ENCODE data around the gene KCNJ18.
"Not testable (repeated sequence)": the region's sequence is repeated elsewhere in the genome, so short reads cannot be mapped to it uniquely, and the experiment has no call there.

Gene KCNJ18

DNA sequence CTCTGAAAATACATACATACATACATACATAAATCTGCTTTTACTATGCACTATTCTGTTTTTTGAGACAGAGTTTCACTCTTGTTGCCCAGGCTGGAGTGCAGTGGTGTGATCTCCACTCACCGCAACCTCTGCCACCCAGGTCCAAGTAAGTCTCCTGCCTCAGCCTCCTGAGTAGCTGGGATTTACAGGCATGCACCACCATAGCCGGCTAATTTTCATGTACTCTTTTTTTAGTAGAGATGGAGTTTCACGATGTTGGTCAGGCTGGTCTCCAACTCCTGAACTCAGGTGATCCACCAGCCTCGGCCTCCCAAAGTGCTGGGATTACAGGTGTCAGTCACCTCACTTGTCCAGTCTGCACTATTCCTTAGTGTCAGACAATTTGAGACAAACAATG lies 20.5 kb upstream of the KCNJ18 start:
- not testable (repeated sequence) for DNase-seq

DNA sequence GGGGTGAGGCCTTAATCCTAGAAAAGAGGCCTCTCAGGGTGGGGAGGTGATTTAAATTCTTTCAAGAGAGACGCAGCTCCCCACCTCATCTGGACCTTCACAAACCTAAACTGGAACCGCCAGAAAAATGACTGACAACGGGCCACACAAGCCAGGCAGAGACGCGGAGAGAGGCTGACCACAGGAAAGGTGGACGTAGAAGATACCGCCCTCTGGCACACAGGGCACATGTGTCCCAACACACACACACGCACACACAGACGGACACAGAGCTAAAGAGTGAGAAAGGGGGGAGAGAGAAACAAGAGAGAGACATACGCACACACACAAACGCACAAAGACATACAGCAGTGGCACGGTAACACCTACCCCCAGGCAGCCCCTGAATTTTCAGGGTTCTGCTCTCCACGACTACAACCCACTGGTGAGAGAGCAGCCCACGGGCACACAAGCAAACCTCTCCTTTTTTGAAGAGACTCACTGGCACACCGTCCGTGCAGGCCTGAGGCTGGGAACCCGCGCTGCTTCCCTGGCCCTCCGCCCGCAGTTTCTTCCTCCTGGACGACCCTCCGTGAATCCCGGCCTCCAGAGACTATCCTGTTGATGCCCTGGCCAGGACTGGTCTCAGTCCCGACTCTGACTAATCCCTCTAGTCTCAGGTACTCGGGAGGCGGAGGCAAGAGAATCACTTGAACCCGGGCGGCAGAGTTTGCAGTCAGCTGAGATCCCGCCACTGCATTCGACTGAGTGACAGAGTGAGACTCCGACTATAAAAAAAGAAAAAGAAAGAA lies 18.7 kb upstream of the KCNJ18 start:
- not testable (repeated sequence) for DNase-seq

DNA sequence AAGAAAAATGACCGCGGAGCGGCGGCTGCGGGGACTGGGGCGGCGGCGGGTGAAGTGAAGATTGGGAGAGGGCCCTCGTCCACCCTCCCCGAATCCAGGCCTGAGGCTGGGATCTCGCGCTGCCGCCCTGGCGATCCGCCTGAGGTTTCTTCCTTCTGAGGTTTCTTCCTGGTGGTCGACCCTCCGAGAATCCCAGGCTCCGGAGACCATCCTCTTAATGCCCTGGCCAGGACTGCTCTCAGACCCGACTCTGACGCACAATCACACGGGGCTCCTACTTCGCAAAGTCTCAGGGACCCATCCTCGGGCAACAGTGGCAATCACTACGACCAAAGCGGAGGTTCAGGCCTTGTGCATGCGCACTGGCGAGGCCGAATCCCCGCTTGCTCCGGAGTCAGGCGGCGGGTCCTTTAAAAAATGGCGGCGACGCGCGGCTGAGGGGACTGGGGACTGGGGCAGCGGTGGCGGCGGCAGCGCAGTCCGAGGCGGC lies 18.0 kb upstream of the KCNJ18 start:
- no peak for DNase-seq

DNA sequence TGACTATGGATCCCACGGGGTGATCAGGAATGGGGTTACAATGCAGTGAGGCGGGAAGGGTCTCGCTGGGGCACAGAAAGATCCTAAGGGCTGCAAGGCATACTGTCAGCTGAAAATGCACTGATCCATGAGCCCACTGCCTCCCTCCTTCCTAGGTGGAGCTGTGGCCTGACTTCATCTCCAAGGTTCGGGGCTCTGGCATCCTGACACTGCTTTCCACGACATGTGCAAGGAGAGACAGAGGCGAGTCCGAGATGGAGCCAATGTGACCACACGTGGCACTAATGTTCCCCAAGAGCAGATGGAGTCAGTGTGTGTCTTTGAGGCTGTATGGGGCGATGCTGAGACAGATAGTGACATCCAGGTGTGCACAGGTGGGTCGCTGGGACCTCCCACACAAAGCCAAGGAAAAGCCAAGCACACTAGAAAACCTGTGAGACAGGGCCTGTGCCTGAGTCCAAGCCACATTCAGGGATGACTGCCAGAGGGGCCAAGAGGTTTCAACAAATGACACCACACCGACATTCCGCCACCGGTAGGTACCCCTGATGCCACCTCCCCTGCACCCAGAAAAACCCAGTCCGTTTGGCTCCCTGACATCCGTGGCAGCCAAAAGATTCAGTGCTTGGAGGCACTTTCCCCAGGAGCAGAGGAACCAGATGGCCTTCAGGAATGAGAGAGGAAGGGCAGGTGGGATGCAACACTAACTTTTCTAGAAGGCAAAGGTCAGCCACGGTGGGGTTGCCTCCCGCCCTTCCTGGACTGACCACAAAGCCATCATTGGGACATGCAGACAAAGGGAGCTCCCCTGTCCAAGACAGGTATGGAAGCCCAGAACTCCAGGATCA lies 17.2 kb upstream of the KCNJ18 start:
- not testable (repeated sequence) for DNase-seq

DNA sequence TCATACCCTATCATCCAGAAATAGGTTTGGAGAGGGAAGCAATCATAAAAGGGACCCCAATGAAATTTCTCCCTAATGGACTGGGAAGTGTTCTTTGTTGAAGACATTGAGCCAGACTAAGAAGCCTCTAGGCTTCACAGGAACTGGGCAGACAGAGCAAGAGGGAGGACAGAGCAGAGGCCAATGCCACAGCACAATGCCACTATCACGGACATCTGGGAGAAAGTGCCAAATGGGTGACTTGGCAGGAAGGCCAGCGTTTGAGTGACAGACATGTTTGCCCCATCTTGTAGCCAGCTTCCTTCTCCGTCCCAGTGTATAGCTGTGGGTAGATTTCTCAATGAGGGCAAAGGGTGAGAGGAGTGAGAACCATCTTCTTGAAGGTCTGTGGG lies 16.6 kb upstream of the KCNJ18 start:
- DNase-seq, result not testable (repeated sequence)

DNA sequence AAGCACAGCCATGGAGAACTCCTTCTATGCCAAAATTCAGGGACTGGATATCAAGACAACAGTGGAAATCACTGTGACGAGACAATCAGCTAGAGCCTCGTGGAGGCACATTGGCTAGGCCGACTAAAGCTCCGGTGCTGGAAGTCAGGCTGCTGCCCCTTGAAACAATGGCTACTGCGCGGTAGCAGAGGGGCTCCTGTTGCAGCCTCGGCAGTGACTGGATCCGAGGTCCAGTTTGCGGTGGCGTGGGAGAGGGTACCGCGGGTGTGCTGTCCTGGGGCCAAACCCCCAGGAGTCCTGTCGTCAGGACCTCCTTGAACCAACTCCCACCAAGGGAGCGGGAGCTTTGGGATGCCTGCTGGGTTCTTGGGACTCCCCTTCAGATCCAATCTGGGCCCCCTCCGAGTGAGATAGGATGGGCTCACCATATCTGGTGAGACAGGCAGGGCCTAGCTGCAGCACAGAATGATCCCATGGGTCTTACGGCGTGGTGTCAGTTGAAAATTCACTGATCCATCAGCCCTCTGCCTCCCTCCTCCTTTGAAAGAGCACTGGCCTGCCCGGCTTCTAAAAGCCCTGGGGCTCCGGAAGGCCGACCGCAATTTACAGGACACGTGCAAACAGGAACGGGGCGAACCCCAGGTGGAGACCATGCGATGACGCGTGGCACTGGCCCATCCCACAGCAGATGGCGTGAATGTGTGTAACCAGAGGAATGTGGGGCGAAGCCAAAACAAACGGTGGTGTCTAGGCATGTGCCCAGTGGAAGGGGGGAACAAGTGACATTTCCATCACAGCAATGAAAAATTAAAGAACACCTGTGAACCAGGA lies 15.8 kb upstream of the KCNJ18 start:
- DNase-seq, result no peak

DNA sequence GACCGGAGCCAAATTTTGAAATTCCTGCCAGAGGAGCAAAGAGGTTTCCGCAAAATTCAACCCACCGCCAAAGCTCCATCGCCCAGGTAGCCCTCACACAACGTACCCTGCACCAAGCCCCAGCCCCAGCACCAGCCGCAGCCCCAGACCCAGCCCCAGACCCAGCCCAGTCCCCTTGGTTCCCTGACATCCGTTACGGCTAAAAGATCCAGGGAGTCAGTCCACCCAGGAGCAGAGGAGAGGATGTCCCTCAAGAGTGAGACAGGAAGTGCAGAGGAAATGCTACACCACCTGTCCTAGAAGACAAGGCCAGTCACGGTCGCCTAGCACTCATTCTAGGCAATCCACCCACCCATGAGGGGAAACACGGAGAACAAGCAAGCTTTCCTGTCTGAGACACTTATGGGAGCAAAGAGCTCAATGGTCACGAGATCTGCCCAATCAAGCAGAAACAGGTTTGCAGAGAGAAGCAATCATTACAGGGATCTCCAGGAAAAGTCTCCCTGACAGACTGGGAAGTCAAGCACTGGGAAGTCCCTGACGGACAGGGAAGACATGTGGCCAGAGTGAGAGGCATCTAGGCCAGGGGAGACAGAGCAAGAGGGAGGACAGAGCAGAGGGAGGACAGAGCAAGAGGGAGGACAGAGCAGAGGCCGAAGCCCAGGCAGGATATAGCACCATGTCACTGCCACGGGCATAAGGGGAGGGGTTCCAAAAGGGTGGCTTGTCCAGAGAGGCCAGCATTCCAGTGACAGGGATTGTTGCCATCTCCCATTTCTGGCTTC lies 15.0 kb upstream of the KCNJ18 start:
- no peak for DNase-seq

DNA sequence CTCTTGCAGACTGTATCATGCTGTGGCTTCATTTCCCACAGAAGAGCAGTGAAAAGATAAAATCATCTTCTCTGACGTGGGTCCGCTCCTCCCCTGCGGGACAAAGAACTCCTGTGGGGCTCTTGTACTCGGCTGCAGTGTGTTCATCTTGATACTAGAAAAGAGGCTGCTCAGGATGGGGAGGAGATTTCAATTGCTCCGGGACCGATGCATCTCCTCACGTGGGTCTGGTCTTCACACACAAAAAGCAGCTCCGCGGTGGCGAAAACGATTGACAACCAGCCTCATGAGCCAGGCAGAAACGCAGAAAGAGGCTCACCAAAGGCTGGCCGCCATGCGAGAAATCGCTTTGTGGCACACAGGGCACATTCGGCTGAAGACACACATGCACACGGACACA lies 14.4 kb upstream of the KCNJ18 start:
- DNase-seq, result no peak

DNA sequence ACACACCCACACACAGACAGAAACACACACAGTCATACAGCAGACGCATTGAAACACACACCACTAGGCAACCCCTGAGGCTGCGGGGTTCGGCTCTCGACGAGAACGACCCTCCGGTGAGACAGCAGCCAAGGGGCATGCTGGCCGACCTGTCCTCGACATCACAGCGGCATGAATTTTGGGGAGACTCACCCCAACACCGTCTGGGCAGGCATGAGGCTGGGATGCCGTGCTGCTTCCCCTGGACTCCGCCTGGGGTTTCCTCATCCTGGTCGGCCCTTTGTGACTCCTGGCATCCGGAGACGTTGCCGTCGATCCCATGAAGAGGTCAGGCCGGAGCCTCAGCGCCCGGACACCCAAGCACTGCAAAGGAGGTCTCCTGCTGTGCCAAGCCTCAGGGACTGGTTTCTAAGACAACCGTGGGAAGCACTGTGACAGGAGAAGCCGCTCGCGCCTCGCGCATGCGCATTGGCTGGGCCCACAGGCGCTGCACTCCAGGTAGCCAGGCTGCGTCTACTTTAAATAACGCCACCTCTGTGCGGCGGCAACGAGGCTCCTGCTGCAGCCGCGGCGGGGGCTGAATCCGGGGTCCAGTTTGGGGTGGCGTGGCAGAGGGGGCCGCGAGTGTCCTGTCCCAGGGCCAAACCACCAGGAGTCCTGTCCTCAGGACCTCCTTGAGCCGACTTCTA lies 13.8 kb upstream of the KCNJ18 start:
- no peak for DNase-seq

DNA sequence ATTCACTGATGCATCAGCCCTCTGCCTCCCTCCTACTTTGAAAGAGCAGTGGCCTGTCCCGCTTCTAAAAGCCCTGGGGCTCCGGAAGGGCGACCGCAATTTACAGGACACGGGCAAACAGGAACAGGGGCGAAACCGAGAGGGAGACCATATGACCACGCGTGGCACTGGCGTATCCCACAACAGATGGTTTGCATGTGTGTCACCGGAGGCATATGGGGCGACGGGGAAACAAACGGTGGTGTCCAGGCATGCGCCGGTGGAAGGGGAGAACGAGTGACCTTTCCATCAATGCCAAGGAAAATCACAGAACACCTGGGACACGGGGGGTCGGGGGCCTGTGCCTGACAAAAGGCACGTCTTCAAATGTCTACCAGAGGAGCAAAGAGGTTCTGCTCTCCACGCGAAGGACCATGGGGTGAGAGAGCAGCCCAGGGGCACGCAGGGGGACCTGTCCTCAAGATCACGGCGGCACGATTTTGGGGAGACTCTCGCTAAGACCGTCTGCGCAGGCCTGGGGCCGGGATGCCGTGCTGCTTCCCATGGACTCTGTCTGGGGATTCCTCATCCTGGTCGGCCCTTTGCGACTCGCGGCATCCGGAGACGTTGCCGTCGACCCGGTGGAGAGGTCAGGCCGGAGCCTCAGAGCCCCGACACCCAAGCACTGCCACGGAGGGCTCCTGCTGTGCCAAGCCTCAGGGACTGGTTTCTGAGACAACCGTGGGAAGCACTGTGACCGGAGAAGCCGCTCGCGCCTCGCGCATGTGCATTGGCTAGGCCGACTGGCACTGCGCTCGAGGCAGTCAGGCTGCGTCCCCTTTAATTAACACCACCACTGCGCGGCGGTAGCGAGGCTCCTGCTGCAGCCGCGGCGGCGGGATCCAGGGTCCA lies 12.8 kb upstream of the KCNJ18 start:
- DNase-seq, result no peak

DNA sequence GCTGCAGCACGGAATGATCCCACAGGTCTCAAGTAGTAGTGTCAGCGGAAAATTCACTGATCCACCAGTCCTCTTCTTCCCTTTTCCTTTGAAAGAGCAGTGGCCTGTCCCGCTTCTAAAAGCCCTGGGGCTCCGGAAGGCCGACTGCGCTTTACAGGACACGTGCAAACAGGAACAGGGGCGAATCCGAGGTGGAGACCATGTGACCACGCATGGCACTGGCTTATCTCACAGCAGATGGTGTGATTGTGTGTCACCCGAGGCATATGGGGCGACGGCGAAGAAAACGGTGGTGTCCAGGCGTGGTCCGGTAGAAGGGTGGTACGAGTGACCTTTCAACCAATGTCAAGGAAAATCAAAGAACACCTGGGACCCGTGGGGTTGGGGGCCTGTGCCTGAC lies 12.0 kb upstream of the KCNJ18 start:
- DNase-seq, result no peak

DNA sequence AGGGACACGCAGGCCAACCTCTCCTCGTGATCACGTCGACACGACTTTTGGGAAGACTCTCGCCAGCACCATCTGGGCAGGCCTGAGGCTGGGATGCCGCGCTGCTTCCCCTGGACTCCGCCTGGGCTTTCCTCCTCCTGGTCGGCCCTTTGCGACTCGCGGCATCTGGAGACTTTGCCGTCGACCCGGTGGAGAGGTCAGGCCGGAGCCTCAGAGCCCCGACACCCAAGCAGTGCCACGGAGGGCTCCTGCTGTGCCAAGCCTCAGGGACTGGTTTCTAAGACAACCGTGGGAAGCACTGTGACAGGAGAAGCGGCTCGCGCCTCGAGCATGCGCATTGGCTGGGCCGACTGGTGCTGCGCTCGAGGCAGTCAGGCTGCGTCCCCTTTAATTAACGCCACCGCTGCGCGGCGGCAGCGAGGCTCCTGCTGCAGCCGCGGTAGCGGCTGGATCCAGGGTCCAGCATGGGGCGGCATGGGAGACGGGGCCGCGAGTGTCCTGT lies 11.4 kb upstream of the KCNJ18 start:
- DNase-seq, result not testable (repeated sequence)

DNA sequence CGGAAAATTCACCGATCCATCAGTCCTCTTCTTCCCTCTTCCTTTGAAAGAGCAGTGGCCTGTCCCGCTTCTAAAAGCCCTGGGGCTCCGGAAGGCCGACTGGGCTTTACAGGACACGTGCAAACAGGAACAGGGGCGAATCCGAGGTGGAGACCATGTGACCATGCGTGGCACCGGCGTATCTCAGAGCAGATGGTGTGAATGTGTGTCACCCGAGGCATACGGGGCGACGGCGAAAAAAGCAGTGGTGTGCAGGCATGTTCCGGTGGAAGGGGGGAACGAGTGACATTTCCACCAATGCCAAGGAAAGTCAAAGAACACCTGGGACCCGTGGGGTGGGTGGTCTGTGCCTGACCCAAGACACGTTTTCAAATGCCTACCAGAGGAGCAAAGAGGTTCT lies 10.7 kb upstream of the KCNJ18 start:
- not testable (repeated sequence) for DNase-seq

DNA sequence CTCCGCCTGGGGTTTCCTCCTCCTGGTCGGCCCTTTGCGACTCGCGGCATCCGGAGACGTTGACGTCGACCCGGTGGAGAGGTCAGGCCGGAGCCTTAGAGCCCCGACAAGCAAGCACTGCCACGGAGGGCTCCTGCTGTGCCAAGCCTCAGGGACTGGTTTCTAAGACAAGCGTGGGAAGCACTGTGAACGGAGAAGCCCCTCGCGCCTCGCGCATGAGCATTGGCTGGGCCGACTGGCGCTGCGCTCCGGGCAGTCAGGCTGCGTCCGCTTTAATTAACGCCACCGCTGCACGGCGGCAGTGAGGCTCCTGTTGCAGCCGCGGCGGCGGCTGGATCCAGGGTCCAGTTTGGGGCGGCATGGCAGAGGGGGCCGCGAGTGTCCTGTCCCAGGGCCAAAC lies 10.2 kb upstream of the KCNJ18 start:
- DNase-seq, result not testable (repeated sequence)

DNA sequence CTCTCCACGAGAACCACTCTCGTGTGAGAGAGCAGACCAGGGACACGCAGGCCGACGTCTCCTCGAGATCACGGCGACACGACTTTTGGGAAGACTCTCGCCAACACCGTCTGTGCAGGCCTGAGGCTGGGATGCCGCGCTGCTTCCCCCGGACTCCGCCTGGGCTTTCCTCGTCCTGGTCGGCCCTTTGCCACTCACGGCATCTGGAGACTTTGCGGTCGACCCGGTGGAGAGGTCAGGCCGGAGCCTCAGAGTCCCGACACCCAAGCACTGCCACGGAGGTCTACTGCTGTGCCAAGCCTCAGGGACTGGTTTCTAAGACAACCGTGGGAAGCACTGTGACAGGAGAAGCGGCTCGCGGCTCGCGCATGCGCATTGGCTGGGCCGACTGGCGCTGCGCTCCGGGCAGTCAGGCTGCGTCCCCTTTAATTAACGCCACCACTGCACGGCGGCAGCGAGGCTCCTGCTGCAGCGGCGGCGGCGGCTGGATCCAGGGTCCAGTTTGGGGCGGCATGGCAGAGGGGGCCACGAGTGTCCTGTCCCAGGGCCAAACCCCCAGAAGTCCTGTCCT lies 9.1 kb upstream of the KCNJ18 start:
- not testable (repeated sequence) for DNase-seq

DNA sequence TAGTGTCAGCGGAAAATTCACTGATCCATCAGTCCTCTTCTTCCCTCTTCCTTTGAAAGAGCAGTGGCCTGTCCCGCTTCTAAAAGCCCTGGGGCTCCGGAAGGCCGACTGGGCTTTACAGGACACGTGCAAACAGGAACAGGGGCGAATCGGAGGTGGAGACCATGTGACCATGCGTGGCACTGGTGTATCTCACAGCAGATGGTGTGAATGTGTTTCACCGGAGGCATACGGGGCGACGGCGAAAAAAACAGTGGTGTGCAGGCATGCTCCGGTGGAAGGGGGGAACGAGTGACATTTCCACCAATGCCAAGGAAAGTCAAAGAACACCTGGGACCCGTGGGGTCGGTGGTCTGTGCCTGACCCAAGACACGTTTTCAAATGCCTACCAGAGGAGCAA lies 8.4 kb upstream of the KCNJ18 start:
- not testable (repeated sequence) for DNase-seq

DNA sequence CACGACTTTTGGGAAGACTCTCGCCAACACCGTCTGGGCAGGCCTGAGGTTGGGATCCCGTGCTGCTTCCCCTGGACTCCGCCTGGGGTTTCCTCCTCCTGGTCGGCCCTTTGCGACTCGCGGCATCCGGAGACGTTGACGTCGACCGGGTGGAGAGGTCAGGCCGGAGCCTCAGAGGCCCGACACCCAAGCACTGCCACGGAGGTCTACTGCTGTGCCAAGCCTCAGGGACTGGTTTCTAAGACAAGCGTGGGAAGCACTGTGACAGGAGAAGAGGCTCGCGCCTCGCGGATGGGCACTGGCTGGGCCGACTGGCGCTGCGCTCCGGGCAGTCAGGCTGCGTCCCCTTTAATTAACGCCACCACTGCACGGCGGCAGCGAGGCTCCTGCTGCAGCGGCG lies 7.9 kb upstream of the KCNJ18 start:
- DNase-seq, result not testable (repeated sequence)

DNA sequence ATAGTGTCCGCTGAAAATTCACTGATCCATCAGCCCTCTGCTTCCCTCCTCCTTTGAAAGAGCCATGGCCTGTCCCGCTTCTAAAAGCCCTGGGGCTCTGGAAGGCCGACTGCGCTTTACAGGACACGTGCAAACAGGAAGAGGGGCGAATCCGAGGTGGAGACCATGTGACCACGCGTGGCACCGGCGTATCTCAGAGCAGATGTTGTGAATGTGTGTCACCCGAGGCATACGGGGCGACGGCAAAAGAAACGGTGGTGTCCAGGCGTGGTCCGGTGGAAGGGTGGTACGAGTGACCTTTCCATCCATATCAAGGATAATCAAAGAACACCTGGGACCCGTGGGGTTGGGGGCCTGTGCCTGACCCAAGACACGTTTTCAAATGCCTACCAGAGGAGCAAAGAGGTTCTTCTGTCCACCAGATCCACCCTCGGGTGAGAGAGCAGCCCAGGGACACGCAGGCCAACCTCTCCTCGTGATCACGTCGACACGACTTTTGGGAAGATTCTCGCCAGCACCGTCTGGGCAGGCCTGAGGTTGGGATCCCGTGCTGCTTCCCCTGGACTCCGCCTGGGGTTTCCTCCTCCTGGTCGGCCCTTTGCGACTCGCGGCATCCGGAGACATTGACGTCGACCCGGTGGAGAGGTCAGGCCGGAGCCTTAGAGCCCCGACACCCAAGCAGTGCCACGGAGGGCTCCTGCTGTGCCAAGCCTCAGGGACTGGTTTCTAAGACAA lies 7.1 kb upstream of the KCNJ18 start:
- DNase-seq, result not testable (repeated sequence)

All from stimulated activated CD4-positive, alpha-beta T cell treated with anti-CD3 and anti-CD28 coated beads, Interleukin-4, amount 100 ng/mL, for 24 hours (primary cell).